GM13977 (cell line): ENCODE results near the gene MCUB.

Experiments used
- DNase-seq: peaks from one replicate; pipeline ENCODE4 v3.0.0; 2012; ENCODE audit warnings: low spot score
- in situ Hi-C: fragments of 300-500 bp; cut with MboI; formaldehyde crosslinking; loops from one replicate; pipeline ENCODE4 v1.12.0; 2022; ENCODE audit warnings: low sequenced_read_pairs, low pct_unique_long_range_greater_than_20kb, mixed read lengths, inconsistent platforms; ENCODE audit not compliant: unreplicated experiment
- TF ChIP-seq, protein P1 (sequence below): IDR thresholded peaks from 2 replicates; pipeline ENCODE4 v1.5.1; 2012; ENCODE audit warnings: mild to moderate bottlenecking, control low read depth; ENCODE audit not compliant: insufficient read depth; ENCODE audit errors: extremely low read depth, missing control alignments

The MCUB gene

DNA sequence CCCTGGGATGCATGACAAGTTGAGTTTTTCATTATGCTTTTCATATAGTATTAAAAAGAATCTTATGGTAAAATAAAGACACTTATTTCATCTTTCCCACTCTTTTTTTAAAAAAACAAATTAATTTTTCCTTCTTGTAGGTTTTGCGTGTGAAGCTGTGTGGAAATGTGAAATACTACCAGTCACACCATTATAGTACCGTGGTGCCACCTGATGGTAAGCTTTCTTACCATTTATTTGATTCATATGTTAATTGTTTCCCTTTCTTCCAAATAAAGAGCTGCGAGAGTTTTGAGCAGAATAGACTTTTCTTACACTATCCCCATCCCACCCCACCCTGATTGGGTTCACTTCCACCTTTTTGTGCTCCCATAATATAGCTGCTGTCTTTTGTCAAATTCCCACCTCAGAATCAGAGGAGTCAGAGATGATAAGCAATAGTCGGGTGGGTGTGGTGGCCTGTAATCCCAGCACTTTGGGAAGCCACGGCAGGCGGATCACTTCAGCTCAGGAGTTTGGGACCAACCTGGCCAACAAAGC lies 98.9 kb downstream of the MCUB start:
- no peak for DNase-seq
- in situ Hi-C loops: no loop called here
- TF ChIP-seq, protein P1, sequence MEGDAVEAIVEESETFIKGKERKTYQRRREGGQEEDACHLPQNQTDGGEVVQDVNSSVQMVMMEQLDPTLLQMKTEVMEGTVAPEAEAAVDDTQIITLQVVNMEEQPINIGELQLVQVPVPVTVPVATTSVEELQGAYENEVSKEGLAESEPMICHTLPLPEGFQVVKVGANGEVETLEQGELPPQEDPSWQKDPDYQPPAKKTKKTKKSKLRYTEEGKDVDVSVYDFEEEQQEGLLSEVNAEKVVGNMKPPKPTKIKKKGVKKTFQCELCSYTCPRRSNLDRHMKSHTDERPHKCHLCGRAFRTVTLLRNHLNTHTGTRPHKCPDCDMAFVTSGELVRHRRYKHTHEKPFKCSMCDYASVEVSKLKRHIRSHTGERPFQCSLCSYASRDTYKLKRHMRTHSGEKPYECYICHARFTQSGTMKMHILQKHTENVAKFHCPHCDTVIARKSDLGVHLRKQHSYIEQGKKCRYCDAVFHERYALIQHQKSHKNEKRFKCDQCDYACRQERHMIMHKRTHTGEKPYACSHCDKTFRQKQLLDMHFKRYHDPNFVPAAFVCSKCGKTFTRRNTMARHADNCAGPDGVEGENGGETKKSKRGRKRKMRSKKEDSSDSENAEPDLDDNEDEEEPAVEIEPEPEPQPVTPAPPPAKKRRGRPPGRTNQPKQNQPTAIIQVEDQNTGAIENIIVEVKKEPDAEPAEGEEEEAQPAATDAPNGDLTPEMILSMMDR: no peak

DNA sequence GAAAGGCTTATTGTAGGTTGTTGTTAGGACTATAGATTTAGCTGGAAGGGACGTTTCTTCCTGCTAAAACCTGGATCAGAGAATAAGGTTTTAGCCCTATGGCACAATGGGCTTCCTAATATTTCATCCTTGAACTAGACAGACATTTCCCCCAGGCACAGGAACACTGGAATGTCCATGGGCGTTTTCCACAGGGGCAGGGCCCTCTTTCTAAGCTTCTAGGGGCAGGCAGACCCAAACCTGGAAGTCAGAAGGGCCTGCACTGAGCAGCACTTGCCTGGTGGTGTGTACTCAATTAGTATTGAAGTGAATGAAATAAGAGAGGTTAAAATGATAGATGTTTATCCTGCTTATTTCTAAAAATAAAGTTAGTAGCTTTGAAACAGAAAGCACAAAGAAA lies 102.1 kb downstream of the MCUB start:
- TF ChIP-seq, protein P1: no peak
- DNase-seq: no peak
- in situ Hi-C loops: no loop called here

DNA sequence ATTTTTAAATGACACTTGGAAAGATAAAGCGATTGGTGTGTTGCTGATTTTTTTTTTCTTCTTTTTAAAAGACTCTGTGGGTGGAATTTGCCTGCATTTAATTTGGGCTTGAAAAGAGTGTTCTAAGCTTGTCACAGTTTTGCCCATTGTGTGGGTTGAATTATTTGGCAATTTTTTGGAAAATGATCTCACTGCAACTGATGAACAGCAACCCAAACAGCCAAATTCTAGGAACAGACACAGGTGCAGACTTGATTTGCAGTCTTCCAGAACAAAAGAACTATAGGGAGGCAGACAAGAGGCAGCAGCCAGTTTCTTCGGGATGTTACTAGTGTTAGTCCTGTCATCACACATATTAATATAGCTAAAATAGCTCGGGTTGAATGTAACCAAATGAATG lies 102.7 kb downstream of the MCUB start:
- in situ Hi-C loops: no loop called here
- TF ChIP-seq, protein P1: no peak
- no peak for DNase-seq

DNA sequence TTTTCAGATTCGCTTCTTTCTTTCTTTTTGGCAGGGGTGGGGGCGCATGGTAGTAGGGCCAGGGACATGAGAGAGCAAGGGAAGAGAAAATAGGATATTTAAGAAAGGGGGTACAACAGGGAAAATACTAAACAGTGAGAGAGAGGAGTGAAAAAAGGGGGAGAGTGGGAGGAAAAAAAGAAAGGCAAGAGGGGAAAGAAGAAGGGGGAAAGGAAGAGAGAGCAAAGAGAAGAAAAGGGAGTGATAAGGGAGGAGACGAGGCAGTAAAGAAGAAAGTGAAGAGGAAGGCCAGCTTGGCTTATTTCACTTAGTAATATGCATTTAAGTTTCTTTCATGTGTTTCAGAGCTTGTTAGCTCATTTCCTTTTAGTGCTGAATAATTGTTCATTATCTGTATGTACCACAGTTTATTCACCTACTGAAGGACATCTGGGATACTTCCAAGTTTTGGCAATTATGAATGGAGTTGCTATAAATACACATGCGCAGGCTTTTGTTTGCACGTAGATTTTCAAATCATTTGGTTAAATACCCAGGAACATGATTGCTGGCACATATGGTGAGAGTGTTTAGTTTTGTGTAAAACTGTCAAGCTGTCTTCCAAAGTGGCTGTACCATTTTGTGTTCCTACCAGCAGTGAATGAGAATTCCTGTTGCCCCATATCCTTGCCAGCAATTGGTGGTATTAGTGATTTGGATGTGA lies 105.9 kb downstream of the MCUB start:
- in situ Hi-C loops: no loop called here
- DNase-seq: no peak
- TF ChIP-seq, protein P1: no peak

DNA sequence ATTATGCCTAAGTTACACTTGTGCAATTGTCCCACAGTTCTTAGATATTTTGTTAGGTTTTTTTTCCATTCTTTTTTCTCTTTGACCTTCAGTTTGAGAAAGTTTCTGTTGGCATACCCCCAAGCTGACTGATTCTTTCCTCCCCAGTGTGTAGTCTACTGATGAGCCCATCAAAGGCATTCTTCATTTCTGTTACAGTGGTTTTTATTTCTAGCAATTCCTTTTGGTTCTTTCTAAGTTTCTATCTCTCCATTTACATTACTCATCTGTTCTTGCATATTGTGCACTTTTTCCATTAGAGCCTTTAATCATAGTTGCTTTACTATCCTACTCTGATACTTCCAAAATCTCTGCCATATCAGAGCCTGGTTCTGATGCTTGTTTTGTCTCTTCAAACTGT lies 111.3 kb downstream of the MCUB start:
- TF ChIP-seq, protein P1: no peak
- in situ Hi-C loops: no loop called here
- no peak for DNase-seq

DNA sequence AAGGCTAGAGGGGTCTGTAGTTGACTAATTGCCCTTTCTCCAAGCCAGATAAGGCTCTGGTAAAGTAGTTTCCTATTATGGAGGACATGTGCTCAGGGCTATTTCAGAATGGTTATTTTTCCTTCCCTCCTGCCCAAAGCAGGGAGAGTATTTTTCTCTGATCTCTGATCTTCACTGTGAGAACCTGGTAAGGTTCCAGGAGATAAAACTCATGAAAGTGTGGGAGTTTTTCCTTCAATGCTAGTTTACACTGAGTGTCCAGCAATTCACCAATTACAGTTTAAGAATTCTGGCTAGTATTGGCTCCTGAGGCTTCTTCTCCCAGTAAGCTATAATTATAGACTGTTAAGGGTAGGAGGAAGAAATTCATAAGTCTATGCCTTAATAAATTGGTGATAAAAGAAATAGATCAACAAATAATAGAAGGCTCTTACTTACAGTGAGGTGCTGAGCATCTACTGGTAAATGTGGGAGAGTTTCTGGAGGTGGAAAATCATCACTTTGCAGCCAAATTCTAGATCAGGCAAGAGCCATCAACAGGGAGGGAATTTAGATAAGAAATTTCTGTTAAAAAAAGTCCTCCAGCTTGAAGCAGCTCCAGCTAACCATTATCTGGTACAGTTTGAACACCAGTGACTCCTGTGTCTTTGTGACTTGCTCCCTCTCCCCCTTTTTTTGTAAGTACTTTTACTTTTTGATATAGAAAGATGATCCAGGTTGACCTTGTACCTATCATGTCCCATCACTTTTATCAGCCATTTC lies 112.3 kb downstream of the MCUB start:
- TF ChIP-seq, protein P1: no peak
- in situ Hi-C loops: no loop called here
- DNase-seq: no peak
